ENCODE results near the gene INPP5J. TPM values are rescaled to one million over a fixed set of nuclear protein-coding genes. Genes with fewer than 3 reads are reported as not detected.

The INPP5J gene
- total RNA-seq, 4 donors from 2014 or later: 0.54 to 5.3 (median 2.1) TPM

DNA sequence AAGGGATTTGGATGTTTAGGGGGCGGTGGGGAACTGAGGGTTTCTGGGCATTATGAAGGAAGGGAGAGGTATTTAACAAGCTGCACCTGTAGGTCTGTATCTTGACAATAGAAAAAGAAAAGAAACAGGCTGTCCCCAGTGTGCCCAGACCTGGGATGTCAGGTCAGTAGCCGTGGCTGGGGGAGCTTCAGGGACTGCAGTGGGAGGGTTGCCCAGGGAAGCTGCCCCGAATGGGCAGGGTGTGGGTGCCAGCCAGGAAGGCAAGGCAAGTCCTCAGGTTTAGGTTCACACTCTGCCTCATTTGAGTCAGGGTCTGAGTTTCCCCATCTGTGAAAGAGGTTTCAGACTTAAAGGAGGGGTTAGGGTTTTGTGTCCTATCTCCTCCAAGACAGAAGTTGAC lies 1.5 kb downstream of the INPP5J start:
- H3K36me3 ChIP-seq: no peaks in the 10 kb centered on the region
- H3K27me3 ChIP-seq: no peaks in the 10 kb centered on the region
- no peak overlapping the region for H3K27ac ChIP-seq
- no peak for ATAC-seq
- no peaks in the 10 kb centered on the region for H3K9me3 ChIP-seq
- WGBS, 2 donors (ENCODE audit: low coverage in 1 of 2): 66 to 79% methylated on average over 3 of the region's 3 CpGs
- H3K4me3 ChIP-seq: no peak overlapping the region
- H3K4me1 ChIP-seq: peaks cover 0 to 20% (median 13%) of the 10 kb centered on the region in 3 donors
- TF ChIP-seq EP300 (IDR thresholded peaks at IDR 0.05) (no peak), POLR2A (IDR thresholded peaks at IDR 0.05) (no peak), POLR2AphosphoS5 (IDR thresholded peaks at IDR 0.05) (no peak)
- TF ChIP-seq, protein P1, sequence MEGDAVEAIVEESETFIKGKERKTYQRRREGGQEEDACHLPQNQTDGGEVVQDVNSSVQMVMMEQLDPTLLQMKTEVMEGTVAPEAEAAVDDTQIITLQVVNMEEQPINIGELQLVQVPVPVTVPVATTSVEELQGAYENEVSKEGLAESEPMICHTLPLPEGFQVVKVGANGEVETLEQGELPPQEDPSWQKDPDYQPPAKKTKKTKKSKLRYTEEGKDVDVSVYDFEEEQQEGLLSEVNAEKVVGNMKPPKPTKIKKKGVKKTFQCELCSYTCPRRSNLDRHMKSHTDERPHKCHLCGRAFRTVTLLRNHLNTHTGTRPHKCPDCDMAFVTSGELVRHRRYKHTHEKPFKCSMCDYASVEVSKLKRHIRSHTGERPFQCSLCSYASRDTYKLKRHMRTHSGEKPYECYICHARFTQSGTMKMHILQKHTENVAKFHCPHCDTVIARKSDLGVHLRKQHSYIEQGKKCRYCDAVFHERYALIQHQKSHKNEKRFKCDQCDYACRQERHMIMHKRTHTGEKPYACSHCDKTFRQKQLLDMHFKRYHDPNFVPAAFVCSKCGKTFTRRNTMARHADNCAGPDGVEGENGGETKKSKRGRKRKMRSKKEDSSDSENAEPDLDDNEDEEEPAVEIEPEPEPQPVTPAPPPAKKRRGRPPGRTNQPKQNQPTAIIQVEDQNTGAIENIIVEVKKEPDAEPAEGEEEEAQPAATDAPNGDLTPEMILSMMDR (IDR thresholded peaks at IDR 0.05): no peak

DNA sequence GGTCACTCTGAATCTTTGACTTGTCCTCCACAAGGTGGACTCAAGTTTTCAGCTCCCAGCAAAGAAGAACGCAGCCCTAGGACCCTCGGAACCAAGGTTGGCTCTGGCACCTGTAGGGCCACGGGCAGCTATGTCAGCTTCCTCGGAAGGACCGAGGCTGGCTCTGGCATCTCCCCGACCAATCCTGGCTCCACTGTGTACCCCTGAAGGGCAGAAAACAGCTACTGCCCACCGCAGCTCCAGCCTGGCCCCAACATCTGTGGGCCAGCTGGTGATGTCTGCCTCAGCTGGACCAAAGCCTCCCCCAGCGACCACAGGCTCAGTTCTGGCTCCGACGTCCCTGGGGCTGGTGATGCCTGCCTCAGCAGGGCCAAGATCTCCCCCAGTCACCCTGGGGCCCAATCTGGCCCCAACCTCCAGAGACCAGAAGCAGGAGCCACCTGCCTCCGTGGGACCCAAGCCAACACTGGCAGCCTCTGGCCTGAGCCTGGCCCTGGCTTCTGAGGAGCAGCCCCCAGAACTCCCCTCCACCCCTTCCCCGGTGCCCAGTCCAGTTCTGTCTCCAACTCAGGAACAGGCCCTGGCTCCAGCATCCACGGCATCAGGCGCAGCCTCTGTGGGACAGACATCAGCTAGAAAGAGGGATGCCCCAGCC lies 2.2 kb downstream of the INPP5J start:
- TF ChIP-seq, protein P1 (IDR thresholded peaks at IDR 0.05): no peak
- TF ChIP-seq POLR2A (IDR thresholded peaks at IDR 0.05): no peak
- no peak for TF ChIP-seq POLR2AphosphoS5 (IDR thresholded peaks at IDR 0.05)
- no peak for TF ChIP-seq EP300 (IDR thresholded peaks at IDR 0.05)
- Histone ChIP-seq H3K27me3 (no peaks in the 10 kb centered on the region), H3K4me1 (peaks cover 0 to 20% (median 13%) of the 10 kb centered on the region in 3 donors), H3K4me3 (no peak overlapping the region), H3K27ac (no peak overlapping the region), H3K9me3 (no peaks in the 10 kb centered on the region), H3K36me3 (no peaks in the 10 kb centered on the region)
- ATAC-seq: no peak
- no CpG with 5 or more reads among the region's 14 CpGs for WGBS, 2 donors (ENCODE audit: low coverage in 1 of 2)

DNA sequence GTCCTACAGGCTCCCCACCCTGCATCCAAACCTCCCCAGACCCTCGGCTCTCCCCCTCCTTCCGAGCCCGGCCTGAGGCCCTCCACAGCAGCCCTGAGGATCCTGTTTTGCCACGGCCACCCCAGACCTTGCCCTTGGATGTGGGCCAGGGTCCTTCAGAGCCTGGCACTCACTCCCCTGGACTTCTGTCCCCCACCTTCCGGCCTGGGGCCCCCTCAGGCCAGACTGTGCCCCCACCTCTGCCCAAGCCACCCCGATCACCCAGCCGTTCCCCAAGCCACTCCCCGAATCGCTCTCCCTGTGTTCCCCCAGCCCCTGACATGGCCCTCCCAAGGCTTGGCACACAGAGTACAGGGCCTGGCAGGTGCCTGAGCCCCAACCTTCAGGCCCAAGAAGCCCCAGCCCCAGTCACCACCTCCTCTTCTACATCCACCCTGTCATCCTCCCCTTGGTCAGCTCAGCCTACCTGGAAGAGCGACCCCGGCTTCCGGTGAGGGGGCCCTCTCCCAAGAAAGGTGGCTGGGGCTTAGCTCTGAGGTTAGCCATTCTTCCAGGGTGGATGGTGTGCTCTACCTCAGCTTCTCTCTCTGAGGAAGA lies 2.9 kb downstream of the INPP5J start:
- 81% methylated on average over 6 of the region's 12 CpGs; no CpG with 5 or more reads in 1 of the 2 donors for WGBS, 2 donors (ENCODE audit: low coverage in 1 of 2)
- Histone ChIP-seq H3K4me1 (peaks cover 0 to 20% (median 13%) of the 10 kb centered on the region in 3 donors), H3K4me3 (no peak overlapping the region), H3K9me3 (no peaks in the 10 kb centered on the region), H3K36me3 (no peaks in the 10 kb centered on the region), H3K27ac (no peak overlapping the region), H3K27me3 (no peaks in the 10 kb centered on the region)
- TF ChIP-seq POLR2A (IDR thresholded peaks at IDR 0.05) (no peak), POLR2AphosphoS5 (IDR thresholded peaks at IDR 0.05) (no peak), EP300 (IDR thresholded peaks at IDR 0.05) (no peak)
- TF ChIP-seq, protein P1 (IDR thresholded peaks at IDR 0.05): no peak
- no peak for ATAC-seq

DNA sequence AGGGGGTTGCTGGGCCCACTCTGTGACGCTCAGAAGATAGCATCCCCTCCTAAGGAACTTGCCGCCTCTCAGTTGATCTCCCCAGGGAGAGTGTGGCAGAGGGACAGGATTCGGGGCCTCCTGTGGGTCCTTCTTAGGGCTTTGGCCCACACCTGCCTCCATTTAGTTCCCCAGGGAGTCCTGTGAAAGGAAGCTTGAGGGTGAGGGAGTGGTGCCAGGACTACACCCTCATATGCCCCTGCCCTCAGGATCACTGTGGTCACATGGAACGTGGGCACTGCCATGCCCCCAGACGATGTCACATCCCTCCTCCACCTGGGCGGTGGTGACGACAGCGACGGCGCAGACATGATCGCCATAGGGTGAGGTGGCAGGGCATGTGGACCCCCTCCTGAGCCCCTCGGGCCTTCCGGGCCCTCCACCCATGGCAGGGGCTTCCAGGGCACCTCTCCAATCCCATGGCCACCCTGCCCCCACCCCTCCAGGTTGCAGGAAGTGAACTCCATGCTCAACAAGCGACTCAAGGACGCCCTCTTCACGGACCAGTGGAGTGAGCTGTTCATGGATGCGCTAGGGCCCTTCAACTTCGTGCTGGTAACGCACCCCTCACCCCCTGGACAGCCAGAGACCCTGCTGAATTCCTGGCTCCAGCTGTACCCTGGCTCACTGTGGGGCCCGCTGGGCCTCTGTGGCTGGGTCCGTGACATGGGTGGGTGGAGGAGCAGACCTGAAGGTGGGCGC lies 3.5 kb downstream of the INPP5J start:
- H3K9me3 ChIP-seq: no peaks in the 10 kb centered on the region
- H3K27ac ChIP-seq: no peak overlapping the region
- no peak for ATAC-seq
- H3K36me3 ChIP-seq: no peaks in the 10 kb centered on the region
- WGBS, 2 donors (ENCODE audit: low coverage in 1 of 2): 20% methylated on average over 1 of the region's 22 CpGs; no CpG with 5 or more reads in 1 of the 2 donors
- peaks cover 0 to 20% (median 13%) of the 10 kb centered on the region in 3 donors for H3K4me1 ChIP-seq
- TF ChIP-seq EP300 (IDR thresholded peaks at IDR 0.05): no peak
- no peak for TF ChIP-seq POLR2A (IDR thresholded peaks at IDR 0.05)
- TF ChIP-seq, protein P1 (IDR thresholded peaks at IDR 0.05): no peak
- no peak for TF ChIP-seq POLR2AphosphoS5 (IDR thresholded peaks at IDR 0.05)
- H3K4me3 ChIP-seq: no peak overlapping the region
- H3K27me3 ChIP-seq: no peaks in the 10 kb centered on the region
